Mesothelial cell of epicardium (in vitro differentiated cells): ENCODE measurements around the gene GAST. TPM values are rescaled to one million over a fixed set of nuclear protein-coding genes. Genes with fewer than 3 reads are reported as not detected.
A peak's percentile ranks its signal among the peaks of the same experiment; 100 is the strongest.

Source experiments
- DNase-seq, 2 experiments: peaks; one replicate each; pipeline ENCODE4 v3.0.0; 2021; ENCODE audit warnings: low spot score in 2 of 2; ENCODE audit not compliant: unreplicated experiment in 2 of 2
- H3K27ac Mint-ChIP-seq: 2 replicates; pipeline ENCODE4 v1.8.0; 2021; ENCODE audit warnings: mixed read lengths
- H3K27me3 Mint-ChIP-seq: 2 replicates; pipeline ENCODE4 v1.8.0; 2021; ENCODE audit warnings: low read depth, mixed read lengths
- H3K36me3 Mint-ChIP-seq: 2 replicates; pipeline ENCODE4 v1.8.0; 2021; ENCODE audit warnings: mixed read lengths
- H3K4me1 Mint-ChIP-seq: 2 replicates; pipeline ENCODE4 v1.8.0; 2021; ENCODE audit warnings: mixed read lengths
- H3K4me3 Mint-ChIP-seq: 2 replicates; pipeline ENCODE4 v1.8.0; 2021; ENCODE audit warnings: mild to moderate bottlenecking, moderate library complexity, mixed read lengths
- H3K9me3 Mint-ChIP-seq: 2 replicates; pipeline ENCODE4 v1.8.0; 2021; ENCODE audit warnings: mixed read lengths
- total RNA-seq: library from RNA; stranded (reverse); gene quantifications from 3 replicates; pipeline ENCODE4 v1.2.1, GENCODE V29; 2021
- TF ChIP-seq, protein P1 (sequence below): fragments of 200-600 bp; sonication (generic); IDR thresholded peaks from one replicate; pipeline ENCODE4 v1.5.0; 2021; ENCODE audit warnings: antibody characterized with exemption; ENCODE audit not compliant: unreplicated experiment

Gene GAST
- total RNA-seq, 1 donor from 2014 or later = not detected

GRCh38 chr17:41741709-41742108, 29.6 kb downstream of the GAST start:
- no peak overlapping the region for H3K27ac Mint-ChIP-seq
- H3K4me1 Mint-ChIP-seq = peaks cover 11% of the 10 kb centered on the region
- DNase-seq = no peak
- TF ChIP-seq, protein P1, sequence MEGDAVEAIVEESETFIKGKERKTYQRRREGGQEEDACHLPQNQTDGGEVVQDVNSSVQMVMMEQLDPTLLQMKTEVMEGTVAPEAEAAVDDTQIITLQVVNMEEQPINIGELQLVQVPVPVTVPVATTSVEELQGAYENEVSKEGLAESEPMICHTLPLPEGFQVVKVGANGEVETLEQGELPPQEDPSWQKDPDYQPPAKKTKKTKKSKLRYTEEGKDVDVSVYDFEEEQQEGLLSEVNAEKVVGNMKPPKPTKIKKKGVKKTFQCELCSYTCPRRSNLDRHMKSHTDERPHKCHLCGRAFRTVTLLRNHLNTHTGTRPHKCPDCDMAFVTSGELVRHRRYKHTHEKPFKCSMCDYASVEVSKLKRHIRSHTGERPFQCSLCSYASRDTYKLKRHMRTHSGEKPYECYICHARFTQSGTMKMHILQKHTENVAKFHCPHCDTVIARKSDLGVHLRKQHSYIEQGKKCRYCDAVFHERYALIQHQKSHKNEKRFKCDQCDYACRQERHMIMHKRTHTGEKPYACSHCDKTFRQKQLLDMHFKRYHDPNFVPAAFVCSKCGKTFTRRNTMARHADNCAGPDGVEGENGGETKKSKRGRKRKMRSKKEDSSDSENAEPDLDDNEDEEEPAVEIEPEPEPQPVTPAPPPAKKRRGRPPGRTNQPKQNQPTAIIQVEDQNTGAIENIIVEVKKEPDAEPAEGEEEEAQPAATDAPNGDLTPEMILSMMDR = no peak
- H3K36me3 Mint-ChIP-seq = no peaks in the 10 kb centered on the region
- H3K9me3 Mint-ChIP-seq = no peaks in the 10 kb centered on the region
- peaks cover 13% of the 10 kb centered on the region for H3K27me3 Mint-ChIP-seq
- no peak overlapping the region for H3K4me3 Mint-ChIP-seq

GRCh38 chr17:41748275-41748674, 36.1 kb downstream of the GAST start:
- Mint-ChIP-seq H3K27ac (no peak overlapping the region), H3K27me3 (no peaks in the 10 kb centered on the region), H3K4me1 (no peaks in the 10 kb centered on the region), H3K9me3 (no peaks in the 10 kb centered on the region), H3K4me3 (no peak overlapping the region), H3K36me3 (no peaks in the 10 kb centered on the region)
- no peak for DNase-seq
- TF ChIP-seq, protein P1 = no peak

- TF ChIP-seq, protein P1 = no peak
- H3K9me3 Mint-ChIP-seq = no peaks in the 10 kb centered on the region
- no peak for DNase-seq
- peaks cover 2% of the 10 kb centered on the region for H3K36me3 Mint-ChIP-seq
- no peak overlapping the region for H3K4me3 Mint-ChIP-seq
- H3K27ac Mint-ChIP-seq = no peak overlapping the region
- no peaks in the 10 kb centered on the region for H3K27me3 Mint-ChIP-seq
- H3K4me1 Mint-ChIP-seq = no peaks in the 10 kb centered on the region
Measured at GRCh38 chr17:41750862-41751261, 38.7 kb downstream of the GAST start.

DNA sequence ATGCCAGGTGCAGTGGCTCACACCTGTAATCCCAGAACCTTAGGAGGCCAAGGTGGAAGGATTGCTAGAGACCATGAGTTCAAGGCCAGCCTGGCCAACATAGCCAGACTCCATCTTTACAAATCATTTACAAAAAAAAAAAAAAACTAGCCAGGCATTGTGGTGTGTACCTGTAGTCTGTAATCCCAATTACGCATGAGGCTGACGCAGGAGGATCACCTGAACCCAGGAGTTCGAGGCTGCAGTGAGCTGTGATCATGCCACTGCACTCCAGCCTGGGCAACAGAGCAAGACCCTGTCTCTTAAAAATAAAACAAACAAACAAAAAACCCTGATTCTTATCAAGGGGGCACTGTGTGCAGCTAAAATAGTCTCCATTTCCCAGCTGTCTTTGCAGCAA, 39.2 kb downstream of the GAST start:
- Mint-ChIP-seq H3K27ac (no peak overlapping the region), H3K36me3 (peaks cover 3% of the 10 kb centered on the region)
- DNase-seq = no peak

DNA sequence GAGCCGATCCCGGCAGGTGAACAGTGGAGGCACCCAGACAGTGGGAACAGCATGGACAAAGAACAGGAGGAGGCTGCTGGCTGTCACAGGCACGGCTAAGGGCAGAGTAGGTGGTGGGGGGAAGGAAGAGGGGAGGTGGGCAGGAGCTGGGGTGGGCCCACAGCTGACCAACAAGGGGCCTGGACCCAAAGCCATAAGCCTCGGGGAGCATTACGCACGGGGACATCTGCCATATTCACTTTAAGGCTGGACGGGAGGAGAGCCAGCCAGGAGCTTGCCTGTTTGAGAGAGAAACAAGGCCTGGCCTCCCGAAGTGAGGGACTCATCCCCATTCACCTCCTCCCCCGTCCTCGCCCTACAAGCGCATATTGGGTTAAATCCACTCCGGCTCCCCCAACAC, 41.9 kb downstream of the GAST start:
- TF ChIP-seq, protein P1 = no peak
- Mint-ChIP-seq H3K36me3 (peaks cover 16% of the 10 kb centered on the region), H3K27ac (peak overlapping the region; percentile 21), H3K4me1 (no peaks in the 10 kb centered on the region), H3K27me3 (no peaks in the 10 kb centered on the region), H3K9me3 (no peaks in the 10 kb centered on the region), H3K4me3 (no peak overlapping the region)
- DNase-seq = no peak

More for the DNA sequence above, 39.2 kb downstream of the GAST start:
- TF ChIP-seq, protein P1 = no peak
- H3K4me3 Mint-ChIP-seq = no peak overlapping the region
- no peaks in the 10 kb centered on the region for H3K9me3 Mint-ChIP-seq
- no peaks in the 10 kb centered on the region for H3K27me3 Mint-ChIP-seq
- H3K4me1 Mint-ChIP-seq = no peaks in the 10 kb centered on the region

GRCh38 chr17:41758601-41759000, 46.5 kb downstream of the GAST start:
- no peaks in the 10 kb centered on the region for H3K27me3 Mint-ChIP-seq
- H3K27ac Mint-ChIP-seq = no peak overlapping the region
- no peaks in the 10 kb centered on the region for H3K9me3 Mint-ChIP-seq
- DNase-seq = no peak
- H3K36me3 Mint-ChIP-seq = peaks cover 47% of the 10 kb centered on the region
- no peaks in the 10 kb centered on the region for H3K4me1 Mint-ChIP-seq
- no peak overlapping the region for H3K4me3 Mint-ChIP-seq
- TF ChIP-seq, protein P1 = no peak
